Adrenal gland (tissue), 5 donors: ENCODE results near the gene XPOT.

ENCODE experiments used
- CTCF ChIP-seq, 6 experiments: fragments of 450-650 bp in 4 of 6; fragments of 200-600 bp in 2 of 6; sonication (generic) in 1 of 6; IDR thresholded peaks; 1 replicate in 5 of 6; 2 replicates in 1 of 6; pipeline versions ENCODE4 v1.5.1 to v1.8.0; 2016 to 2021; ENCODE audit warnings: antibody characterized with exemption in 6 of 6, mild to moderate bottlenecking in 2 of 6, moderate library complexity in 1 of 6
- POLR2A ChIP-seq, 2 donors: fragments of 450-650 bp; IDR thresholded peaks; one replicate each; pipeline ENCODE4 v1.6.1; 2017; ENCODE audit warnings: antibody characterized with exemption in 2 of 2, mild to moderate bottlenecking in 2 of 2, moderate library complexity in 1 of 2
- donor health status: DM: no; HTN: no; CAD: no.

- TF ChIP-seq CTCF (IDR thresholded peaks at IDR 0.05): no peak
- no peak for TF ChIP-seq POLR2A (IDR thresholded peaks at IDR 0.05)
Measured at GRCh38 chr12:64457466-64457865, 53.3 kb downstream of the XPOT start.
